Jurkat, Clone E6-1 (cell line): Measurements from ENCODE around the gene FZD2. TPM values are rescaled to one million over a fixed set of nuclear protein-coding genes. Genes with fewer than 3 reads are reported as not detected.
"Not testable (repeated sequence)": the region's sequence is repeated elsewhere in the genome, so short reads cannot be mapped to it uniquely, and the experiment has no call there.

ENCODE experiments used
- DNase-seq: peaks from one replicate; pipeline ENCODE4 v3.0.0-alpha.2; 2011; ENCODE audit warnings: low read depth, low spot score
- H3K4me3 ChIP-seq: 2 replicates; pipeline ENCODE4 v1.5.1; 2011; ENCODE audit warnings: mild to moderate bottlenecking, low read length, control low read depth, moderate library complexity
- polyA plus RNA-seq: library from polyadenylated mRNA; unstranded; fragments of >200 nt; gene quantifications from one replicate; pipeline ENCODE4 v1.2.1, GENCODE V29; 2012; ENCODE audit warnings: missing spikeins; ENCODE audit not compliant: insufficient read length, insufficient read depth

The FZD2 gene
- 8.6 TPM for polyA plus RNA-seq

GRCh38 chr17:44556832-44557606 lies at the start of gene FZD2:
Gene FZD2, plus strand, starts transcription at chr17:44557484. Its CDS starts 205 bp downstream, at chr17:44557689.
- peak; percentile 94 for DNase-seq
- H3K4me3 ChIP-seq: peak within 1 kb of the TSS; percentile 76

- DNase-seq: peak; percentile 49
- H3K4me3 ChIP-seq: not testable (repeated sequence)
Observed at GRCh38 chr17:44511241-44512134, 45.8 kb upstream of the FZD2 start.

GRCh38 chr17:44518032-44518431 lies 39.3 kb upstream of the FZD2 start:
- DNase-seq: no peak
- H3K4me3 ChIP-seq: no peak overlapping the region

- no peak for DNase-seq
- no peak overlapping the region for H3K4me3 ChIP-seq
Observed at GRCh38 chr17:44522883-44523671, 34.2 kb upstream of the FZD2 start.

GRCh38 chr17:44523672-44523972 lies 33.7 kb upstream of the FZD2 start:
- no peak overlapping the region for H3K4me3 ChIP-seq
- no peak for DNase-seq

GRCh38 chr17:44527102-44527501 lies 30.2 kb upstream of the FZD2 start:
- no peak overlapping the region for H3K4me3 ChIP-seq
- DNase-seq: no peak

- no peak overlapping the region for H3K4me3 ChIP-seq
- DNase-seq: no peak
Observed at GRCh38 chr17:44527954-44528353, 29.3 kb upstream of the FZD2 start.

- no peak for DNase-seq
- no peak overlapping the region for H3K4me3 ChIP-seq
Observed at GRCh38 chr17:44529864-44530263, 27.4 kb upstream of the FZD2 start.

- no peak overlapping the region for H3K4me3 ChIP-seq
- no peak for DNase-seq
Observed at GRCh38 chr17:44530896-44531418, 26.3 kb upstream of the FZD2 start.

GRCh38 chr17:44533533-44534246 lies 23.6 kb upstream of the FZD2 start:
- peak; percentile 73 for DNase-seq
- no peak overlapping the region for H3K4me3 ChIP-seq

- DNase-seq: no peak
- H3K4me3 ChIP-seq: no peak overlapping the region
Observed at GRCh38 chr17:44536090-44536953, 21.0 kb upstream of the FZD2 start.

GRCh38 chr17:44537922-44538321 lies 19.4 kb upstream of the FZD2 start:
- not testable (repeated sequence) for DNase-seq, H3K4me3 ChIP-seq

GRCh38 chr17:44539673-44540072 lies 17.6 kb upstream of the FZD2 start:
- no peak overlapping the region for H3K4me3 ChIP-seq
- no peak for DNase-seq

GRCh38 chr17:44540246-44541084 lies 16.8 kb upstream of the FZD2 start:
- H3K4me3 ChIP-seq: no peak overlapping the region

GRCh38 chr17:44541884-44542581 lies 15.3 kb upstream of the FZD2 start:
- no peak overlapping the region for H3K4me3 ChIP-seq
- DNase-seq: no peak

More at GRCh38 chr17:44540246-44541084, 16.8 kb upstream of the FZD2 start:
- no peak for DNase-seq

- no peak overlapping the region for H3K4me3 ChIP-seq
- DNase-seq: no peak
Observed at GRCh38 chr17:44543213-44543904, 13.9 kb upstream of the FZD2 start.
